Measurements from ENCODE around the gene IQGAP2. TPM values are rescaled to one million over a fixed set of nuclear protein-coding genes. Genes with fewer than 3 reads are reported as not detected.
"Not testable (repeated sequence)": the region's sequence is repeated elsewhere in the genome, so short reads cannot be mapped to it uniquely, and the experiment has no call there.

The IQGAP2 gene, protein sequence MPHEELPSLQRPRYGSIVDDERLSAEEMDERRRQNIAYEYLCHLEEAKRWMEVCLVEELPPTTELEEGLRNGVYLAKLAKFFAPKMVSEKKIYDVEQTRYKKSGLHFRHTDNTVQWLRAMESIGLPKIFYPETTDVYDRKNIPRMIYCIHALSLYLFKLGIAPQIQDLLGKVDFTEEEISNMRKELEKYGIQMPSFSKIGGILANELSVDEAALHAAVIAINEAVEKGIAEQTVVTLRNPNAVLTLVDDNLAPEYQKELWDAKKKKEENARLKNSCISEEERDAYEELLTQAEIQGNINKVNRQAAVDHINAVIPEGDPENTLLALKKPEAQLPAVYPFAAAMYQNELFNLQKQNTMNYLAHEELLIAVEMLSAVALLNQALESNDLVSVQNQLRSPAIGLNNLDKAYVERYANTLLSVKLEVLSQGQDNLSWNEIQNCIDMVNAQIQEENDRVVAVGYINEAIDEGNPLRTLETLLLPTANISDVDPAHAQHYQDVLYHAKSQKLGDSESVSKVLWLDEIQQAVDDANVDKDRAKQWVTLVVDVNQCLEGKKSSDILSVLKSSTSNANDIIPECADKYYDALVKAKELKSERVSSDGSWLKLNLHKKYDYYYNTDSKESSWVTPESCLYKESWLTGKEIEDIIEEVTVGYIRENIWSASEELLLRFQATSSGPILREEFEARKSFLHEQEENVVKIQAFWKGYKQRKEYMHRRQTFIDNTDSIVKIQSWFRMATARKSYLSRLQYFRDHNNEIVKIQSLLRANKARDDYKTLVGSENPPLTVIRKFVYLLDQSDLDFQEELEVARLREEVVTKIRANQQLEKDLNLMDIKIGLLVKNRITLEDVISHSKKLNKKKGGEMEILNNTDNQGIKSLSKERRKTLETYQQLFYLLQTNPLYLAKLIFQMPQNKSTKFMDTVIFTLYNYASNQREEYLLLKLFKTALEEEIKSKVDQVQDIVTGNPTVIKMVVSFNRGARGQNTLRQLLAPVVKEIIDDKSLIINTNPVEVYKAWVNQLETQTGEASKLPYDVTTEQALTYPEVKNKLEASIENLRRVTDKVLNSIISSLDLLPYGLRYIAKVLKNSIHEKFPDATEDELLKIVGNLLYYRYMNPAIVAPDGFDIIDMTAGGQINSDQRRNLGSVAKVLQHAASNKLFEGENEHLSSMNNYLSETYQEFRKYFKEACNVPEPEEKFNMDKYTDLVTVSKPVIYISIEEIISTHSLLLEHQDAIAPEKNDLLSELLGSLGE (N-terminal part only)
- total RNA-seq: 110 TPM

DNA sequence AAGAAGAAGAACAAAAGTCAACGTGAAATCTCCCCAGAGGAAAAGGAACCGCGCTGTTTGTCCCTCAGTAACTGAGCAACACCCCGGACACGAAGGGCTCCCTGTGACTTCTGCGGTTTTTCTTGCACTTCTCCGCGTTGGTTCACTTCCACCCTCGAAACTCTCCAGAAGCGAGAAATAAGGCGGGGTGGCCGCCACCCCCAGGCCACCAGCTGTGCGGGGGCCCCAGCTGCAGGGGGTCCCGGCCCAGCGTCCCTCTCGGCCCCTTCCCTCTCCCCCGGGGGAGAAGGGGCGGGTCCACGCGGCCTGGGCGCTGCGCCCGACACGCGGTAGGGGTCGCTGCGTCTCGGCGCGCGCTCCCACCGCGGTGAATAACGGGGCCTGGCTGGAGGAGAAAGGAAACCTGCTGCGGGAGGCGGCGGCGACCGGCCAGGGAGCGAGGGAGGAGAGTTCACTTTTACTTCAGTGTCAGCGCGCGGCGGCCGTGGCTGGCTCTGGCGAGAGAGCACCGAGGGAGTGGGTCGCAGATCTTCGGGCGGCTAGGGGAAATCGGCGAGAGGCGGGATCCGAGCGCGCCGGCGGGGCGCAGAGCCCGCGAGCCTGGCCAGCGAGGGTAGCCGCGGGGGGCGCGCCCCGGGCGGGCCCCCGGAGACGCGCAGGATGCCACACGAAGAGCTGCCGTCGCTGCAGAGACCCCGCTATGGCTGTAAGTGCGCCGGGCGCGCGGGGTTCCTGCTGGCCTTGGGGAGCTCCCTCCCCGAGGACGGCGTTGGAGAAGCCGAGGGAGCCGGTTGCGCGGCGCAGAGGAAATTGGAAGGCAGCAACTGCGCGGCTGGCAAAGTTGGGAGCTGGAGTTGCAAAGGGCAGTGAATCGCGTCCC is at the start of gene IQGAP2:
Gene IQGAP2 (plus strand): TSS at position 400 of the 880 bp plus-strand sequence. CDS start 261 bp downstream, at position 661.
- ATAC-seq (peak; percentile 75), DNase-seq (ENCODE audit: low spot score) (peak; percentile 88)

DNA sequence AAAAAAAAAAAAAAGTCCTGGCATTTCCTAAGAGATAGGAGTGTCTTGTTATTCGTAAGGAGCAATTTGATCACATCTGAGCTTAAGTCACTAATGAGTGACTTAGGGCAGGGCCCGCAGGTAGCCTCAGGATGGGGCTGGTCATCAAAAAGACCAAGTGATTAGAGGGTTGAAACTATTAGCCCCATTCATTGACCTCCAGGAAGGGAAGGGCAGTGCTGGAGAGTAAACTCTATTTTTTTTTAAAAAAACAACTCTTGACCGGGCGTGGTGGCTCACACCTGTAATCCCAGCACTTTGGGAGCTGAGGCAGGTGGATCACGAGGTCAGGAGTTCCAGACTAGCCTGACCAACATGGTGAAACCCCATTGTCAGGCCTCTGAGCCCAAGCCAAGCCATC is 46.2 kb upstream of the IQGAP2 start:
- no peak for ATAC-seq
- no peak for DNase-seq (ENCODE audit: low spot score)

DNA sequence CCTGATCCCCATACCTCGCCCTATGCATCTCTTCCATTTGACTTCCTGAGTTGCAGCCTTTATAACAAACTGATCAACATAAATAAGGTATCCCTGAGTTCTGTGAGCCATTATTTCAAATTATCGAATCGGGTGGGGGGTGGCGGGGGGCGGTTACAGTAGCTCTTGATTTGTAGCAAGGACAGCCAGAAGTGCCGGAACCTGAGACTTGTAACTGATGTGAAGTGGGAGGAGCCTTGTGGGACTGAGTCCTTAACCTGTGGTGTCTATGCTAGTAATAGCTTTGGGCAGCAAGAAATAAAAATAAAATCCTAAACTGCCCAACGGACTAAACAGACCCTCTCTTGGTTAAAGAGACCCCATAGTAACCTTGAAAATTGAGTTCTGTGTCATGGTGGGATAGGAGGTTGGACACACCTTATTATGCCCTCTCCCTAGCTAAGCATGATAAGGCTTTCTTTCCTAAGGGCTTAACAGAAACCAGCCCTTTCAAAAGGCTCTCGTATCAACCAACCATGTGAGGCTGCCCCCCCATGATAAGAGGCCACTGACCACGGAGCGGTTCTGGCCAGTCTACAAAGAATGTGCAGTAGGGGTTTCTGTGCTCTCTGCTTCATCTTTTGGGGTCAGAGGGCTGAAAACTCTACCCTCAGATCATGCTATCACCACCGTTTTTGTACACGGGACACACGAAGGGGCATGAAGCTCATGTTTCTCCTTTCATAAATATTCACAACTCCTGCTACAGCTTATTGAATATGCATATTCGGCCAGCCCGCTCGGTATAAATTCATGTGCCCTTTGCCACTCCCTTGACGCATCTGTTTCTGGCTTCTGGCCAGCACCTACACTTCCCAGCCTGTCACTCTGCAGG is 39.5 kb upstream of the IQGAP2 start:
- ATAC-seq (peak; percentile 92), DNase-seq (ENCODE audit: low spot score) (peak; percentile 65)

DNA sequence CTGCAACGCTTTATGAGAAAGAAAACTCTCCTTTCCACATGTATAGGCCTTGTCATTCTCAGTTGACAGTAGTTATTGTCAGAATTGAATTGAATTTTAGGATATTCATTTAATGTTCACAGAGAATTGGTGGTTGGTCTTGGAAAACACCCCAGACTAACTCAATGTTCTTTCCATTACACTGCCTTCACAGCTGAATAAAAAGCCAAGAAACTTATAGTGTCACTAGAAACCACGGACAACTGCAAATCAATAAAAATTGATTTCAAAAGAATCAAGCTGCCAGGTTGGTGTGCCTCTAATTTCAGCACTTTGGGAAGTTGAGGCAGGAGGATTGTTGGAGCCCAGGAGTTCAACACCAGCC is 38.9 kb upstream of the IQGAP2 start:
- no peak for DNase-seq (ENCODE audit: low spot score)
- peak; percentile 55 for ATAC-seq

DNA sequence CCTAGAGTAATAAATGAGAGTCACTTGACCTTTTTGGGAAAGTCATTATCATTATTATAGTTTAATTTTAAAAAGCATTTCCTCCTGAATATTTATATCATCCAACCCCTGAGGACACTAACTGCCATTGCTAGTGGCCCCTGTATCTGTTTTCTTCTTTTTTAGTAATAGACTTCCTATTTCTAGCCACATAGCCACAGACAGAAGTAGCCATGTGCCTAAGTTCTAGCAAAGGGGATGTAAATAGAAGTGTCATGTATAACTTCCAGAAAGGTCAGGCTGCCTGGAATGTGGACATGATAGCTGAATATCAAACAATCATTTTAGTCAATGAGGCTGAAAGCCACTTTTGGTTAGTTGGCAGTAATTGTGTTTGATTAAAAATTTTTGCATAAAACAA is 37.5 kb upstream of the IQGAP2 start:
- no peak for ATAC-seq
- no peak for DNase-seq (ENCODE audit: low spot score)

DNA sequence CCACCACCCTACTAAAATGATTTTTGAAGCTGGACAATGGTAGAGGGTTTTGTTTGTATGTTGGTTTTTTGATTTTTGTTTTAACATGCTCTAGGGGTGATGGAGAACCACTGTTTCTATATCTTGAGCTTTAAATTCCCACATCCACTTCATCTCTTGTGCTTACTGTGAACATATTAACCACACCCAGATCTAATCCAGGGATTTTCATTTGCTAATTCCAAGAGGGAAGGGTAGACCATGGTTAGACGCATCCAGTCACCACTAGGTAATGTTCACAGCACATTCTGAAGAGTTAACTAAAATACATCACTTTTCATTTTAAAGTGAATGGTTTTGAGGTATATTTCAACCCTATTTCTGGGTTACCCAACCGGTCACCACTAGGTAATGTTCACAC is 36.5 kb upstream of the IQGAP2 start:
- ATAC-seq: no peak
- DNase-seq (ENCODE audit: low spot score): no peak

DNA sequence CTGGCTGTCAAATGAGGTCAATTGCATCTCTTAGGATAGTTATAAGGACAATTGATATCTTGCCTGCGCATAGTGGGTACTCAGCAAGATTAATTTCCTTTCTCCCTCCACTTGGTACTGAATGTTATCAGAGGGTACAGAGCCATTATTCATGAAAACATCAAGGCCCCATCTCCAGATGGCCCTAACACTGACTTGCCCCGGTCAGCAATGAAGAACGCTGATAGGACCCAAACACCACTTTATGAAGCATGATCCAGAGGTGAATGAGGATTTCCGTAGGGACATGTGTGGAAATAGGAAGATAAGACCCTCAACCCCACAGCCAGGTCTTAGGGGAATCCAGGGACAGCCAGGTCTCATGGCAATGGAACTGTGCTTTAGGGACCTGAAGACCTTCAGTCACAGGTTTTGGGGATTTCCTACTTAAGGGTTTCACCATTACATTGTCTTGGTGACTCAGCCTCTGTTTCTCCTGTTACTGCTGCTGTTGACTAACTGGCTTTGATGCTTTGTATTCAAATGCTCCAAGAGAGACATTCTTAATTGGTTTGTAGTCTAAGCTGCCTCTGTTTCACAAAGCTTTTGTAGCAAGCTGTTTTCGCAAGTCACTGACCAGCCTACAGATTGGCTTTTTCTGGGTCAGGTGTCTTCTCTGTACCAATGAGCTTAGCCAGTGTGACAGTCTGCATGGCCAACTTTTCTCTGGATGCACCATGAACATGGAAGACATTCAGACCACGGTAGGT is 35.3 kb upstream of the IQGAP2 start:
- no peak for ATAC-seq
- no peak for DNase-seq (ENCODE audit: low spot score)

DNA sequence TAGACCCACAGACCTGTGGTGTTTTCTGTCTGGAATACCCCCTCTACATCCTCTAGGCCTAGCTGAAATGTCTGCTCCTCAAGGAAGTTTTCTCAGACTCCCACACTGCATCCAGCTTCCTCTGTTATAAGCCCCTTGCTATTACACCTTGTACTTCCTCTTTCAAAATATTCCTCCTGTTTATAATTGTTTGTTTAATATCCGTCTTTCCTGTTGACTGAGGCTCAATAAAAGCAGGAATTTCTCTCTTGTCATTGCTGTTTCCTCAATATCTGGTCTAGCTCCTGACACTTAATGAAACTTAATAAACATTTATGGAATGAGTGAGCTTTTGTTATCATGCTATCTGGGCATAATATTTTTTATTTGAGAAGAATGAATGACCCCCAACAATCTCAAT is 34.1 kb upstream of the IQGAP2 start:
- DNase-seq (ENCODE audit: low spot score): no peak
- ATAC-seq: no peak

DNA sequence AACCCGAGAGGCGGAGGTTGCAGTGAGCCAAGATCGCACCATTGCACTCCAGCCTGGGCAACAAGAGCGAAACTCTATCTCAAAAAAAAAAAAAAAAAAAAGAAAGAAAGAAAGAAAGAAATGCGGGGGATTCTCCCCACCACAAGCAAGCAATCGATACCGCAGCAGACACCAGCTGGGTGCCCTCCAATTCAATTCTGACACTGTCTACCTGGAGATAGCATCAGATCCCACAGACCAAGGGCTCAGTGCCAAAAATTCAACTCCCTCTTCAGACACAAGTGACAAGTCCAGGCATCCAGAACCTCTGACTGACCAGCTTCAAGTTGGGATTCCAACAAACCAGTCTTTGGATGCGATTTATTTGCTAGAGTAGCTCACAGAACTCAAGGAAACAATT is 33.4 kb upstream of the IQGAP2 start:
- not testable (repeated sequence) for ATAC-seq; DNase-seq (ENCODE audit: low spot score)

DNA sequence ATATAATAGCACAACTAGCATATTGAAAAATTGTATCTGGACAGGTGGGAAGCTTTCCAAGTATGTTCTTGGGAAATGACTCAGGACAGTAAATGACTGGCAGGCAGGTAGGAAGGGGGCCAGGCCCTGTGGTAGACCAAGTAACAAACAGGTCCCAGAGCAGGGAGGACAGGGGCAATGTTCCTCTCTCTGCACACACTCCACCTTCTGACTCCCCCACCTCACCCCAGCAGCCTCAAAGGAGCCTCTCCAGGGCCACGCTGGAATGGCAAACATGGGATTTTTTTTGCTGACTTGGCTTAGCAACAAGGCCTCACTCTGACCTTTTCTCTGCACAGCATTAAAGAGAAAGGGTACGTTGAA is 31.1 kb upstream of the IQGAP2 start:
- DNase-seq (ENCODE audit: low spot score) (no peak), ATAC-seq (peak; percentile 71)

DNA sequence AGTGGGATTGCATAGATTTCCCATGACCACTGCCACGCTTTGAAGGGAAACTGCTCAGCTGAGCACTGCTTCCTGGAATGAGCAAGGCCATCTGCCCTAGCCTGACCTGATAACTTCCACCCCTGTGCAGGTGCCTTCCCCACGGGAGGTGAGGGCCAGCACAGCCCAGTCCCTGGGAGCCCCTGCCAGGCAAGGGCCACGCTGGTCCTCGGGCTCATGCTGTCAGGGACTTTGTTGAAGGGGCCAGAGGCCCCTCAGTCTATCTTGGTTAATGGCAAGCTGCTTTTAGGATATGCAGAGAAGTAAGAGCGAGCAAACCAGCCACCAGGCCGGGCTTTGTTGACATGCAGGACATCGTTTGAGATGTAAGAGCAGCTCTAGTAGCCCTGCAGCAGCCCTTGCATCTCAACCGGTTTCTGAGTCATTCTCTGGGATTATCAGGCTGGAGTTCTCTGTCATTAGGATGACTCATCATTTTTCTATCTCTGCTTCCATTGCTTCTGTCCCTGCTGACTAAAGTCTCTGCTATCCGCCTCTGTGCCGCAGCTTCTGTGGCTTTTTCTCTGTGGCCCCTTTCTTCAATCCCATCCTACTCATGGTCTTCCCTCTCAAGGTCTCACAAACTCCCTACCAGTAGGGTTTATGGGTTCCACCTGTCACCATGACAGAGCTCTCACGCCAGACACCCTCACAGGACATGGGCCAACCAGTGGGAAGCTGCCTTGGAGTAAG is 30.6 kb upstream of the IQGAP2 start:
- DNase-seq (ENCODE audit: low spot score) (peak; percentile 45), ATAC-seq (peak; percentile 65)

DNA sequence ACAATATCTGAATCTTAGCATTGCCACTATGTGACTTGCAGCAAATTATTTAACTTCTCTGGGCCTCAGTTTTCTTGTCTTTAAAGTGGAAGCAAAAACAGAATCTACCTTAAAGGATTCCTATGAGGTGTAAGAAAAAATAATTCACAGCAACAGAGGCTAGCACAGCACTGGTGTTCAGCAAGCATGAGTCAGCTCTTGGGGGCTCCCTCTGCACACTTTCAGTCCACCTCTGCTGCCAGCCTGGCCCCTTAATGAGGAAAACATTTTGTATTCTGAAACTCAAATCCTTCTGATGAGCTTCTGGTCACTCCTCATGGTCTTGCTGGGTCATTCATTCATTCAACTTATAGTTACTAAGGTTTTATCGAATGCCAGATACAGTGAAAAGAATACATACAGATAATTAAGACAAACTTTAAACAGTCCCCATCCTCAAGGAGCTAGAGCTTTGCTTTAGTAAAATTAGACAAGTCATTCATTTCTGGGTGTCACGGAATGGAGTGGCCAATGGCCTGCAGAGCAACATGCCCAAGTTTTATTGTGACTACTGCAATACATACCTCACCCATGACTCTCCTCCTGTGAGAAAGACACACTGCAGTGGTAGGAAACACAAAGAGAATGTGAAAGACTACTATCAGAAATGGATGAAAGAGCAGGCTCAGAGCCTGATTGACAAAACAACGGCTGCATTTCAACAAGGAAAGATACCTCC is 26.8 kb upstream of the IQGAP2 start:
- DNase-seq (ENCODE audit: low spot score) (no peak), ATAC-seq (no peak)

DNA sequence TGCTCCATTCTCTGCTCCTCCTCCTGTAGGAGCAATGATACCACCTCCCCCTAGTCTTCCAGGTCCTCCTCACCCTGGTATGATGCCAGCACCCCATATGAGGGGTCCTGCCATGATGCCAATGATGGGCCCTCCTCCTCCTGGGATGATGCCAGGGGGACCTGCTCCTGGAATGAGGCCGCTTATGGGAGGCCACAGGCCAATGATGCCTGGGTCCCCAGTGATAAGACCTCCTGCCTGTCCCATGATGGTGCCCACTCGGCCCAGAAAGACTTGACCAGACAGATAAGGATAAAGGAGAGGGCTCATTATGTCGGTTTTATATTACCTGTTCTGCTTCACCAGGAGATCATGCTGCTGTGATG is 26.2 kb upstream of the IQGAP2 start:
- DNase-seq (ENCODE audit: low spot score) (no peak), ATAC-seq (no peak)

DNA sequence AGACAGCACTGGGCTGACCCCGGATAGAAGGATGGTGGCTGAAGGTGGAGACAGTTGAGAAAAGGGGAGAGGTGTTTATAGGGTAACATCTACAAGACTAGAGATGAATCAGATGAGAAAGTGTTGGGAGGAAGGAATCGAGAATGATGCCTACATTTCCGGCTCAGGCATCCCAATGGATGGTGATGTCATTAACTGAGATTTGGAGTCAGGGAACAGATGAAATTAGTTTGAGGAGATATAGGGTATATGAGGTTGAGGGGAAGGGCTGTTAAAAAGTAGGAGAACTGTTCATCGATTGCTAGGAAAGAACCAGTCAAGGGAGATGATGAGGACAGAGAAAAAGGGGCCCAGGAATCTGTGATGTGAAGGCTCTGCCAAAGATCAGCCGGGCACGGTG is 24.7 kb upstream of the IQGAP2 start:
- ATAC-seq: no peak
- no peak for DNase-seq (ENCODE audit: low spot score)

DNA sequence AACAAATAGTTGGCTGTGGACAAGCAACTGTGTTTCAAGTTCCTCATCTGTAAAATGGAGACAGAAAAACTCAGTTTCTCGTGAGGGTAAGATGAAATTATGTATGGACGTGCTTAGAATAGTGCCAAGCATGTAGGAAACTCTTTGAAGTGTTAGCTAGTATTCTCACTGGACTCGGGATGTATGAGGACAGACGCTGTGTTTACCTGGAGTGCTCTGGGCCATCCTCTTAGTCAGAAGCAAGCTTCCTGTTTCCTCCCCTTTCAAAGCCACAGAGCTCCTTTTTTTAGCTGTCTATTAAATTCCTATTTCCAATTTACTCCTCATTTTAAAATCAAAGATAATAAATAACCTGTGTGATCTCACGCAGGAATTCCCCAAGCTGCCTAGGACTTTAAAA is 23.8 kb upstream of the IQGAP2 start:
- DNase-seq (ENCODE audit: low spot score) (no peak), ATAC-seq (no peak)

DNA sequence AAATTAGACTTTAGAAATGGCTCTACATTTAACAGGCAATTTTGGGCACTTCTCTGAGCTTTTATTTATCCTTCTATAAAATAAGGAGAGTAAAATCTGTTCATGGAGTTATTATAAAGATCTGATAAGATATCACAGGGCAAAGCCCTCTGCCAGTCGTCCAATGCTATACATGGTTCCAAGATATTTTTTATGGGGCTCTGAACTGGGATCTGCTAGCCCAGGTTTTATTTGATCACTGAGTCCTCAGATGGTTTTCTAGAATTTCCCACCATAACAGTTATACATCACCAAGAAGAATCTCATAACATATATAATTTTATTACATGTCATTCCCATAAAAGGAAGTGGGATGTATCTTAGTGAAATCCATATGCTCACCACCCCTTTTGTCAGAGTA is 23.2 kb upstream of the IQGAP2 start:
- ATAC-seq (no peak), DNase-seq (ENCODE audit: low spot score) (no peak)

DNA sequence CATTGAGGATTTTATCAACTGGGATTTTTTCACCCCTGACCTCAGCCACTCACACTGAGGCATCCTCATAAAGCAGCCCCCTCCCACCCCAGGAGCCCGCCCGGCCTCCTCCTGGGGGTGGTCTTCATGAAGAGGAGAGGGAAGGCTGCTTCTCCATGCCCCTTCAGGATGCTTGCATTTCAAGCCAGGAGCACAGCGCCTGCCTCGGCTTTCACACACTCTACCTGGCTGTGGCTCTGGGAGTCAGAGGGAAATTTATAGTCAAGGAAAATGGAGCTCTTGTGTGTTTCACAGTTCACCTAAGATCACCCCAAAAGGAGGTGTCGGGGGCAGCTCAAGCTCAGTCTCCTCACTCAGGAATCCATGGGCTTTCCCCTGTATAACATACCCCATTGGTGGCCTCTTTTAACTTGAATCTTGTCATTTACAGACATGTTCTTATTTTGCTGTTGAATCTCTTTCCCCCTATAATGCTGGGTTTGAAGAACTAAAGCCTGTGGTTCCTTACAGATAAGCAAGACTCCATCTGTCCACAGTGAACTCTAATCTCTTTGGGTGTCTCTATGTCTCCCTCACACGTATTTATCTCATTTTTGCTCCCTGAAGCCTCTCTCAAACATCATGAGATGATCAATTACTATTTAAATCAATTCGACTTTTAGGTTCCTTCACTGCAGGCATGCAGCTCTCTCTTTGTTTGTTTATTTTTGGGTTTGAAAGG is 22.6 kb upstream of the IQGAP2 start:
- ATAC-seq: no peak
- DNase-seq (ENCODE audit: low spot score): no peak

Measured in left lobe of liver (tissue), 2 donors.